Measurements from ENCODE around the gene ATP9B. TPM values are rescaled to one million over a fixed set of nuclear protein-coding genes. Genes with fewer than 3 reads are reported as not detected.

Gene ATP9B
- total and polyA plus RNA-seq, 10 donors: 7.5 to 58.4 (median 42.7) TPM

- Histone ChIP-seq H3K4me1 (peaks cover 0 to 72% (median 46%) of the 10 kb centered on the region in 6 donors), H3K36me3 (peaks cover 3 to 90% (median 41%) of the 10 kb centered on the region in 6 donors), H3K27ac (no peak overlapping the region), H3K9me3 (no peaks in the 10 kb centered on the region), H3K27me3 (replicated peaks in 1 of 7) (no peaks in the 10 kb centered on the region), H3K4me3 (no peak overlapping the region)
- TF ChIP-seq POLR2AphosphoS5 (IDR thresholded peaks at IDR 0.05) (no peak), CTCF (IDR thresholded peaks at IDR 0.05 in 8 of 11, conservative IDR thresholded peaks at IDR 0.05 in 3 of 11) (no peak), POLR2A (IDR thresholded peaks at IDR 0.05) (no peak)
- intact Hi-C loops (cut with DNase I; ENCODE audit: low total_unique reads): no loop called here
- WGBS, 5 donors: 91 to 95% (median 92%) methylated on average over 24 of the region's 24 CpGs
- peak; percentile 62 for DNase-seq
Measured at GRCh38 chr18:79416022-79416676, 347.0 kb downstream of the ATP9B start.

- H3K9me3 ChIP-seq: no peaks in the 10 kb centered on the region
- no peak for TF ChIP-seq POLR2AphosphoS5 (IDR thresholded peaks at IDR 0.05)
- no peak for TF ChIP-seq CTCF (IDR thresholded peaks at IDR 0.05 in 8 of 11, conservative IDR thresholded peaks at IDR 0.05 in 3 of 11)
- TF ChIP-seq POLR2A (IDR thresholded peaks at IDR 0.05): no peak
- no peak overlapping the region for H3K27ac ChIP-seq
- no peaks in the 10 kb centered on the region for H3K27me3 ChIP-seq (replicated peaks in 1 of 7)
- peak; percentile 72 for DNase-seq
- H3K4me3 ChIP-seq: no peak overlapping the region
- WGBS, 5 donors: 85 to 91% (median 86%) methylated on average over 9 to 12 of the region's 12 CpGs
- intact Hi-C loops (cut with DNase I; ENCODE audit: low total_unique reads): no loop called here
- H3K4me1 ChIP-seq: peaks cover 0 to 73% (median 45%) of the 10 kb centered on the region in 6 donors
- H3K36me3 ChIP-seq: peaks cover 3 to 90% (median 42%) of the 10 kb centered on the region in 6 donors
Measured at GRCh38 chr18:79416677-79417052, 347.5 kb downstream of the ATP9B start.

- H3K27me3 ChIP-seq (replicated peaks in 1 of 7): no peaks in the 10 kb centered on the region
- DNase-seq: peak; percentile 71
- peaks cover 3 to 87% (median 29%) of the 10 kb centered on the region in 6 donors for H3K36me3 ChIP-seq
- H3K9me3 ChIP-seq: no peaks in the 10 kb centered on the region
- TF ChIP-seq POLR2AphosphoS5 (IDR thresholded peaks at IDR 0.05) (peak in 1 of 3 donors; percentile 11), POLR2A (IDR thresholded peaks at IDR 0.05) (no peak), CTCF (IDR thresholded peaks at IDR 0.05 in 8 of 11, conservative IDR thresholded peaks at IDR 0.05 in 3 of 11) (no peak)
- H3K4me3 ChIP-seq: no peak overlapping the region
- intact Hi-C loops (cut with DNase I; ENCODE audit: low total_unique reads): no loop called here
- H3K27ac ChIP-seq: no peak overlapping the region
- 93 to 98% (median 95%) methylated on average over 11 to 19 of the region's 19 CpGs for WGBS, 5 donors
- peaks cover 3 to 73% (median 45%) of the 10 kb centered on the region in 6 donors for H3K4me1 ChIP-seq
Measured at GRCh38 chr18:79418236-79418635, 349.0 kb downstream of the ATP9B start.

- 88 to 95% (median 90%) methylated on average over 11 of the region's 11 CpGs for WGBS, 5 donors
- no peaks in the 10 kb centered on the region for H3K27me3 ChIP-seq (replicated peaks in 1 of 7)
- no peak overlapping the region for H3K27ac ChIP-seq
- no peak for DNase-seq
- peaks cover 0 to 87% (median 25%) of the 10 kb centered on the region in 6 donors for H3K36me3 ChIP-seq
- intact Hi-C loops (cut with DNase I; ENCODE audit: low total_unique reads): no loop called here
- no peak overlapping the region for H3K4me3 ChIP-seq
- H3K9me3 ChIP-seq: no peaks in the 10 kb centered on the region
- peaks cover 5 to 73% (median 47%) of the 10 kb centered on the region in 6 donors for H3K4me1 ChIP-seq
- TF ChIP-seq CTCF (IDR thresholded peaks at IDR 0.05 in 8 of 11, conservative IDR thresholded peaks at IDR 0.05 in 3 of 11) (no peak), POLR2AphosphoS5 (IDR thresholded peaks at IDR 0.05) (no peak), POLR2A (IDR thresholded peaks at IDR 0.05) (no peak)
Measured at GRCh38 chr18:79418642-79419041, 349.4 kb downstream of the ATP9B start.

Data from spleen (tissue), 11 donors.